Small intestine (tissue), 7 donors: Measurements from ENCODE around the gene IL1RL2. TPM values are rescaled to one million over a fixed set of nuclear protein-coding genes. Genes with fewer than 3 reads are reported as not detected.

Experiments used
- DNase-seq, 2 donors: peaks; one replicate each; pipeline versions ENCODE4 v3.0.0 to v3.0.0-alpha.2; 2013
- FAIRE-seq: peaks from 2 replicates; lab custom pipeline; 2012; peaks lifted over from hg19 to GRCh38; lab: Jason Lieb, UNC
- H3K27ac ChIP-seq, 3 donors: one replicate each; pipeline ENCODE4 v1.5.1; 2013; ENCODE audit warnings: low read length in 2 of 3, mild to moderate bottlenecking in 2 of 3, control low read depth in 1 of 3, inconsistent platforms in 1 of 3, low read depth in 1 of 3, moderate library complexity in 1 of 3
- H3K27me3 ChIP-seq, 3 donors: one replicate each; pipeline ENCODE4 v1.6.1; 2013; ENCODE audit warnings: low read length in 3 of 3, inconsistent platforms in 1 of 3; ENCODE audit not compliant: control insufficient read depth in 3 of 3, insufficient read depth in 3 of 3
- H3K36me3 ChIP-seq, 3 donors: one replicate each; pipeline ENCODE4 v1.6.1; 2013; ENCODE audit warnings: low read length in 3 of 3, inconsistent platforms in 1 of 3, low read depth in 1 of 3, mild to moderate bottlenecking in 1 of 3, moderate library complexity in 1 of 3; ENCODE audit not compliant: control insufficient read depth in 3 of 3, insufficient read depth in 2 of 3
- H3K4me1 ChIP-seq, 3 donors: one replicate each; pipeline ENCODE4 v1.6.1; 2013; ENCODE audit warnings: low read length in 2 of 3, inconsistent platforms in 1 of 3, low read depth in 1 of 3, mild to moderate bottlenecking in 1 of 3, moderate library complexity in 1 of 3; ENCODE audit not compliant: control insufficient read depth in 3 of 3, insufficient read depth in 2 of 3
- H3K4me3 ChIP-seq, 3 donors: one replicate each; pipeline ENCODE4 v1.5.1; 2013; ENCODE audit warnings: low read length in 3 of 3, control low read depth in 1 of 3, inconsistent platforms in 1 of 3, low read depth in 1 of 3, mild to moderate bottlenecking in 1 of 3, moderate library complexity in 1 of 3
- H3K9me3 ChIP-seq, 2 donors: one replicate each; pipeline ENCODE4 v1.6.1; 2013; ENCODE audit warnings: low read depth in 1 of 2, low read length in 1 of 2; ENCODE audit not compliant: control insufficient read depth in 2 of 2, insufficient read depth in 1 of 2
- WGBS, 3 donors: extraction: QIAGEN DNeasy Blood & Tissue Kit; methylation state at CpG; one replicate each; pipeline ENCODE4 v1.1.7; 2013; 5-methylcytosine and 5-hydroxymethylcytosine counted together
- polyA plus RNA-seq, 4 donors: library from polyadenylated mRNA; stranded (reverse) in 3 of 4; unstranded in 1 of 4; fragments of 200-250 nt in 3 of 4; fragments of 120-200 nt in 1 of 4; gene quantifications; one replicate each; pipeline versions ENCODE4 v1.2.1 to v1.2.3, GENCODE V29; 2013
- donor health status: healthy with polysubstance abuse.
- donor health status: control.
- donor health status: control.
- donor health status: Bipolar disorder and iron deficiency.
- donor health status: healthy.

The IL1RL2 gene
- polyA plus RNA-seq, 4 donors, result 0.25 to 0.34 TPM; not detected in 2

DNA sequence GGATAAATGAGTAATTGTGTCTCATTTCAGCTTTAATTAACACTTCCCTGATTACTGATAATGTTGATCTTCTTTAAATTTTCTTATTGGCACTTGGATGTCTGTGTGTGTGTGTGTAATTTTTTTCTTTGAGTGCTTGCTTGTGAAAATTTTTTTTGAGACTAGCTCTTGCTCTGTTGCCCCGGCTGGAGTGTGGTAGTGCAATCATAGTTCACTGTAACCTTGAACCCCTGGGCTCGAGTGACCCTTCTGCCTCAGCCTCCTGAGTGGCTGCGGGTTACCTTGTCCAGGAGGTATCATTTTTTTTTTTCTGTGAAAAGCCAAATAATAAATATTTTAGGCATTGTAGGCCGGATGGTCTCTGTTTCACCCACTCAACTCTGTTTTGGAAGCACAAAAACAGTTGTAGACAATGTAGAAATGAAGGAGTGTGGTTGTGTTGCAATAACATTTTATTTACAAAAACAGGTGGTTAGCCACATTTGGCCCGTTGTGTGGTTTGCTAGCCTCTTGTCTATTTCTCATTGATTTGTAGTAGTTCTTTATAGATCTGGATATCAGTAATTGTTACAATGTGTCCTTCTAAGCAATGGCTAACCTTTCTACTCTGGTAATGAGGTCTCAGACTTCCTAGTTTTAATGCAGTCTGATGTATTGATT lies 7.9 kb downstream of the IL1RL2 start:
- no peaks in the 10 kb centered on the region for H3K27me3 ChIP-seq
- H3K4me3 ChIP-seq, result no peak overlapping the region
- no peak overlapping the region for H3K27ac ChIP-seq
- peaks cover 0 to 7% (median 0%) of the 10 kb centered on the region in 3 donors for H3K4me1 ChIP-seq
- H3K36me3 ChIP-seq, result no peaks in the 10 kb centered on the region
- DNase-seq (no peak), FAIRE-seq (no peak)
- WGBS, 3 donors, result 65 to 79% (median 66%) methylated on average over 5 of the region's 5 CpGs
- H3K9me3 ChIP-seq, result no peaks in the 10 kb centered on the region

DNA sequence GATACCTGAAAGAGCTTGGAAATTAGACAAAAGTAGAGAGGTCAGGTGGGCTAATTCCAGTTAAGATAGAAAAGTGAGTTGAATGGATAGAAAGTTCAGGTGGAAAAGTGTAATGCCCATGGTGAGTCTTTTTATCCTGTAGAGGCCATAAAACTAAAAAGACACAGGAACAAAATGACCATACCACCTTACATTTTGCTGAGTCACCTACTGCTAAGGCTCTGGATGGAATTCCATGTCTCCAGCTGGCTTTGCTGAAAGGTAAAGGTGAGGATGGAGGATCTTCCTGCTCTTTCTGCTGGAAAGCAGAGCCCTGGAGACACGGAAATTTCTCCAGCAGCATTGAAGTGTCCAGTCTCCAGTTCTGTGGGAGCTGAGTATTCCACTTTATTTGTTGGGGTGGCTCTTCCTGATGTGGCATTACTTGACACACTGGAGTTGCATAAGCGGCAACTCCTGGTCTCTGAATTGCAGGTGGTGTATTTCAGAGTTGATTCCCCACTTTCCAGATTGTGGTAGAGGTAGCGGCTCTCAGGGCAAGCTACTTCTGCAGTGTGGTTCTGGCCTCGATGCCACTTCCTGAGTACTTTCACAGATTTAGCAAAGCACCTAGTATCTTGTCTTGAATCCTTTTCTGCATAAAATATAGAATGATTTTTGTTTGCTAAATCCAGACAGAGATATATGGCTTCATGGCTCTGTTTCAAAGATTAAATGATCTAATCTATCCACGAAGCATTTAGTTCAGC lies 10.7 kb downstream of the IL1RL2 start:
- no peak for FAIRE-seq
- H3K27me3 ChIP-seq, result no peaks in the 10 kb centered on the region
- H3K4me3 ChIP-seq, result no peak overlapping the region
- no peaks in the 10 kb centered on the region for H3K36me3 ChIP-seq
- no peaks in the 10 kb centered on the region for H3K9me3 ChIP-seq
- 68 to 78% (median 73%) methylated on average over 5 of the region's 5 CpGs for WGBS, 3 donors
- H3K27ac ChIP-seq, result no peak overlapping the region
- DNase-seq, result no peak
- no peaks in the 10 kb centered on the region for H3K4me1 ChIP-seq

DNA sequence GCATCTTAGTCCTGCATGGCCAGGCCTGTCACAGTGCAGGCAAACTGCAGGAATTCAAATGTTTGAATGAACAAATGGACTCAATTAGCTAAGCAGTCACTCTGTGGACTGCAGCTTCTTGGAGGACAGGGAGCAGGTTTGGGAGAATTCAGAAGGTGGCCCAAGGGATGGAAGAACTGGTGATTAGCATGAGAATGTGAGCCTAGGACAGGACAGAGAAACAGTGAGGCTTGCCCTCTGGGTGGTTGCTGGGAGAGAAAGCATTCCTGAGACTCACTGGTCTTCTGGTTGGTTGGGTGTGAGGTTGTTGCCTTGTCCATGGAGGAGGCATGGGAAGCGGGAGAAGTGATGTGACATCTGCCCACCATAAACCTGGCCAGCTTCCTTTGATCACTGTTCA lies 13.7 kb downstream of the IL1RL2 start:
- FAIRE-seq (no peak), DNase-seq (no peak)
- WGBS, 3 donors, result 97 to 100% (median 100%) methylated on average over 1 of the region's 1 CpG
- no peaks in the 10 kb centered on the region for H3K4me1 ChIP-seq
- H3K9me3 ChIP-seq, result no peaks in the 10 kb centered on the region
- H3K36me3 ChIP-seq, result no peaks in the 10 kb centered on the region
- no peaks in the 10 kb centered on the region for H3K27me3 ChIP-seq
- H3K4me3 ChIP-seq, result no peak overlapping the region
- H3K27ac ChIP-seq, result no peak overlapping the region

DNA sequence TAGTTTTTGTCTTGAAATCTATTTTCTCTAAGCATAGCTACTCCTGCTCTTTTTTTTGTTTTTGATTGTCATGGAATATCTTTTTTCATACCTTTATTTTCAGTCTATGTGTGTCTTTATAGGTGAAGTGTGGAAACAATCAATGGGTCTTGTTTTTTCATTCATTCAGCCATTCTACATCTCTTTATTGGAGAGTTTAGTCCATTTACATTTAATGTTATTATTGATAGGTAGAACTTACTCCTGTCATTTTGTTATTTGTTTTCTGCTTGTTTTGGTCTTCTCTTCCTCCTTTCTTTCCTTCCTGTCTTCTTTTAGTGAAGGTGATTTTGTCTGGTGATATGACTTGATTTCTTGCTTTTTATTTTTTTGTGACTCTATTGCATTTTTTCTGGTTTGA lies 17.8 kb downstream of the IL1RL2 start:
- FAIRE-seq (no peak), DNase-seq (no peak)
- Histone ChIP-seq H3K27me3 (no peaks in the 10 kb centered on the region), H3K36me3 (no peaks in the 10 kb centered on the region), H3K4me1 (no peaks in the 10 kb centered on the region), H3K27ac (no peak overlapping the region), H3K4me3 (no peak overlapping the region), H3K9me3 (no peaks in the 10 kb centered on the region)

DNA sequence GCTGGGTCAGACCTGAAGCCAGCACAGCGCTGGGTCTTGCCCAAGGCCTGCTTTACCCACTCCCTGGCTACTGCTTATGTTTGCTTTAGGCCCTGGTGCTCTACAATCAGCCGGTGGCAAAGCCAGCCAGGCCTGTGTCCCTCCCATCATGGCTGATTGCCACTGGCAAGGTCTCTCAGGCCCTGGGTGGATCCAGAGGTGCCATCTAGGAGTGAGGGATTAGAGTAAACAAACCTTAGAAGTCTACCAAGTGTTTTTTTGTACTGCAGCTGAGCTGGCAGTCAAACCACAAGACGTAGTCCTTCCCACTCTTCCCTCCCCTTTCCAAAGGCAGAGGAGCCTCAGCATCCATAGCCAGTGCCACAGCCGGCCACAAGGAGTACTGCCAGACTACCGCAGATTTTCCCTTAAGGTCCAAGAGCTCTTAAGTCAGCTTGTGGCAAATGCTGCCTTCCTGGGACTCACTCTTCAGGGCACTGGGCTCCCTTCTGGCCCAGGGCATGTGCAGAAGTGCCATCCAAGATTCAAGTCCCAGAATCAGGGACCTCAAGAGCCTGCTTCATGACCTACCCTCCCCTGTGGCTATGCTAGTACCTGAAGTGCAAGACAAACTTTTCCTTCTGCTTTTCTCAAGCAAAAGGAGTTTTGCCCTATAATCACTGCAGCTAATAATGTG lies 20.0 kb downstream of the IL1RL2 start:
- H3K27ac ChIP-seq, result no peak overlapping the region
- no peaks in the 10 kb centered on the region for H3K4me1 ChIP-seq
- 64 to 92% (median 83%) methylated on average over 5 of the region's 5 CpGs for WGBS, 3 donors
- H3K9me3 ChIP-seq, result no peaks in the 10 kb centered on the region
- no peak overlapping the region for H3K4me3 ChIP-seq
- DNase-seq (no peak), FAIRE-seq (no peak)
- no peaks in the 10 kb centered on the region for H3K36me3 ChIP-seq
- H3K27me3 ChIP-seq, result no peaks in the 10 kb centered on the region

DNA sequence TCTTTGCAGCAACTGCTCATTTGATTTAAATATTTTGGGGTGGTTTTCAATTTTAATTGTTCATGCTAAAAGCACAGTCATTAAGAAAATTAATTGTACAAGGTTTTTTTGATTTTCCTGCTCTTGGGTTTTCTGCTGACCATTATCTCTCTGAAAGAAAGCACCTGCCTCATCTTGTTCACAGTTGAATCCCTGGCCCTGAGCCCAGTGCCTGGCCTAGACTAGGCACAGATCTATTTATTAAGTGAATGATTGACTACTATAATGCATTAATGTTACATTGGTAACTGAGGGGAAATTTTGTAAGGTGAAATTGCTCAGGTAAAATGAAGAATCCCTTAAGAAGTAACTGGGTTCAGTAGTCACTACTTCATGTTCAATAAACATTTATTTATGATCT lies 22.0 kb downstream of the IL1RL2 start:
- H3K36me3 ChIP-seq, result no peaks in the 10 kb centered on the region
- FAIRE-seq, result no peak
- no peaks in the 10 kb centered on the region for H3K4me1 ChIP-seq
- H3K4me3 ChIP-seq, result no peak overlapping the region
- no peak for DNase-seq
- no peaks in the 10 kb centered on the region for H3K9me3 ChIP-seq
- no peak overlapping the region for H3K27ac ChIP-seq
- H3K27me3 ChIP-seq, result no peaks in the 10 kb centered on the region

DNA sequence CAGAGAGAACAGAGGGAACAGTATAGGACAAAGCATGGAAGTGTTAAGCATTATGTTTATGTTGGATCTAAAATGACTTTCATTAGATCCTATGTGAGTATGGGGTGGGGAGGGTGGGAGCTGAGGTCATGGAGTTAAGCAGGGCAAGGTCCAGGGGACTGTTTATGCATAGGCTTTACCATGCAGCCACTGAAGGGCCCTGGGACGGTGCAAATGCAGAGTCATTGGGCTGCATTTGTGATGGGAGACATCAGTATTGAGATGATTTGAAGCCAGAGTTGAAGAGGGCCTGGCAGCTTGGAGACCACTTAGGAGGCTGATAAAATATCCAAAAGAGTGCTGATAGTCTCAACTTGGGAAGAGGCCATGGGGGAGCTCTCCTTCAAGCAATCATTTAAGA lies 22.7 kb downstream of the IL1RL2 start:
- H3K4me3 ChIP-seq, result no peak overlapping the region
- H3K27me3 ChIP-seq, result no peaks in the 10 kb centered on the region
- H3K27ac ChIP-seq, result no peak overlapping the region
- no peaks in the 10 kb centered on the region for H3K36me3 ChIP-seq
- H3K4me1 ChIP-seq, result no peaks in the 10 kb centered on the region
- no peaks in the 10 kb centered on the region for H3K9me3 ChIP-seq
- DNase-seq (no peak), FAIRE-seq (no peak)
- 15 to 55% (median 31%) methylated on average over 1 of the region's 1 CpG for WGBS, 3 donors

DNA sequence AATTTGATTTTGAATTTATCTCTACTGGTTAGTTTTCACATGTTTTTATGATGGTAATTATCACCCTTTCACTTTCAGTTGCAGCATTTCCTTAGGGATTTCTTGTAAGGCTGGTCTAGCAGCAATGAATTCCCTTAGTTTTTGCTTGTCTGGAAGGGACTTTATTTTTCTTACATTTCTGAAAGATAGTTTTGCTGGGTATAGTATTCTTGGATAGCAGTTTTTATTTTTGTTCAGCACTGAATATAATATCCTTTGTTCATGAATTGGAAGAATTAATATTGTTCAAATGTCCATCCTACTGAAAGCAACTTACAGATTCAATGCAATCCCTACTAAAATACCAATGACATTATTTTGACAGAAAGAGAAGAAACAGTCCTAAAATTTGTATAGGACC lies 30.2 kb downstream of the IL1RL2 start:
- H3K9me3 ChIP-seq, result peaks cover 0 to 6% of the 10 kb centered on the region in 2 donors
- no peak for FAIRE-seq
- no peak overlapping the region for H3K27ac ChIP-seq
- H3K36me3 ChIP-seq, result peaks cover 0 to 5% (median 0%) of the 10 kb centered on the region in 3 donors
- H3K4me3 ChIP-seq, result no peak overlapping the region
- no peak for DNase-seq
- no peaks in the 10 kb centered on the region for H3K4me1 ChIP-seq
- no peaks in the 10 kb centered on the region for H3K27me3 ChIP-seq
